ENCODE data around the gene GPATCH4. TPM values are rescaled to one million over a fixed set of nuclear protein-coding genes. Genes with fewer than 3 reads are reported as not detected.

The GPATCH4 gene
- total RNA-seq, 1 donor from 2014 or later = 17.9 TPM

DNA sequence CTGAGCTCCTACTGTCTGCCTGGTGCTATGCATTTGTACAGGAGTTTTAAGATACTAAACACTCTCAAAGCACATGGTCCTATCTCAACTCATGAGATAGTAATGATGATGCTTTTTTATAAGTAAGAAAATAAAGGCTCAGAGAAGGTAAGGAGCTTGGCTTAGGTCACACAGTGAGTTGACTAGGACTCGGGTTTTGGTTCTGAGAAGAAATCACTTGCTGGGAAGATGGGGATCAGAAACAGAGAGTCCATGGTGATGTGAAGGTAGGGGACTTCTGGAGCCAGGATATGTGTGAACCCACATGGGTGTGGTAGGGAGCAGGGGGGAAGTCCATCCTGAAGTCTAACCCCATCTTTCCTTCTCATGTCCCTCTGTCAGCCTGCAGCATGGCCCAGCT is 44.4 kb upstream of the GPATCH4 start:
- DNase-seq (no peak), ATAC-seq (no peak)
- no peak overlapping the region for H3K4me3 ChIP-seq
- H3K9me3 ChIP-seq = no peaks in the 10 kb centered on the region
- TF ChIP-seq CTCF (IDR thresholded peaks at IDR 0.05) = no peak
- intact Hi-C loops (cut with DNase I) = no loop called here
- H3K4me1 ChIP-seq = peaks cover 12% of the 10 kb centered on the region
- no peaks in the 10 kb centered on the region for H3K36me3 ChIP-seq
- peaks cover 78% of the 10 kb centered on the region for H3K27me3 ChIP-seq (ENCODE audit: low read depth)
- no peak overlapping the region for H3K27ac ChIP-seq

DNA sequence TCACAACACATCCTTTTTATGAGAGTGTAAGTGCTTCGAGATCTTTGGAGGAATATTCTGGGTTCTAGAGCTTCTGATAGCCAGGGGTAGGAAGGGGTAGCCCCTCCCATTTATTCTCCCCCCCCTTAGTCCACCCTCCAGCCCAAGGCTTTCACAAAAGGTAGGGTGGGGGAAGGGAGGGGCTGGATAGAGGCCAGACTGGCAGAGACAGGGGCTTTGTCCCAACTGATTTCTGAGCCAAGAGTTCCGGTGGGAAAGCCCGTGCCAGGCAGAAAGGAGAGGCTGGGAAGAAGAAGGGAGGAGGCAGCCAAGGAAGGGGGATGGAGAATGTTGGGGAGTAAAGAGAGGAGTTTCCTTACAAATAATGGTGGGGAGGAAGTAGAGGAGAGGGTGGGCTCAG is 43.8 kb upstream of the GPATCH4 start:
- Histone ChIP-seq H3K4me1 (peaks cover 12% of the 10 kb centered on the region), H3K36me3 (no peaks in the 10 kb centered on the region), H3K27me3 (ENCODE audit: low read depth) (peaks cover 81% of the 10 kb centered on the region), H3K9me3 (no peaks in the 10 kb centered on the region), H3K27ac (no peak overlapping the region), H3K4me3 (no peak overlapping the region)
- DNase-seq = no peak
- TF ChIP-seq CTCF (IDR thresholded peaks at IDR 0.05) = no peak
- ATAC-seq = no peak
- intact Hi-C loops (cut with DNase I) = no loop called here

DNA sequence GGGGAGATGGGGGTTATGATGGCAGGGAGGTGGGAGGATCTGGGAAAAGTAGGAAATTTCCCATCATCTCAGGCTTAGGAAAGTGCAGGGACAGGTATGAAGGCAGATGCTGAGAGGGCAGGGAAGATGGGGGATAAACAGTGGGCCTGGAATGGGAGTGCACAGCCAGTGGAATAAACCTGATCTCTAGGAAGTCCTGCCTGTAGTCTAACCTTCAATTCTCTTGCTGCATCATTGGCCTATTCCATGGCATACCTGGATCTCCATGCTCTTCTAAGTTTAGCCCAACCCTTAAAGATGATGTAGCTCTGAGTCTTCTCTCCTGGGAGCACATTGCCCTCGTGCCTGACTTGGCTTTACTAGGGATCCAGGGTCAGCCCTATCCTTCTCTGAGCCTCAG is 43.4 kb upstream of the GPATCH4 start:
- DNase-seq (no peak), ATAC-seq (no peak)
- peaks cover 85% of the 10 kb centered on the region for H3K27me3 ChIP-seq (ENCODE audit: low read depth)
- no peaks in the 10 kb centered on the region for H3K9me3 ChIP-seq
- no peaks in the 10 kb centered on the region for H3K36me3 ChIP-seq
- intact Hi-C loops (cut with DNase I) = no loop called here
- peaks cover 12% of the 10 kb centered on the region for H3K4me1 ChIP-seq
- no peak overlapping the region for H3K4me3 ChIP-seq
- no peak overlapping the region for H3K27ac ChIP-seq
- TF ChIP-seq CTCF (IDR thresholded peaks at IDR 0.05) = no peak

- Histone ChIP-seq H3K27me3 (ENCODE audit: low read depth) (peaks cover 90% of the 10 kb centered on the region), H3K4me1 (peaks cover 12% of the 10 kb centered on the region), H3K27ac (no peak overlapping the region), H3K4me3 (no peak overlapping the region), H3K36me3 (no peaks in the 10 kb centered on the region), H3K9me3 (no peaks in the 10 kb centered on the region)
- no peak for ATAC-seq
- DNase-seq = no peak
- no peak for TF ChIP-seq CTCF (IDR thresholded peaks at IDR 0.05)
- intact Hi-C loops (cut with DNase I) = no loop called here
These were observed 42.9 kb upstream of the GPATCH4 start for GRCh38 chr1:156644146-156644545.

- H3K36me3 ChIP-seq = no peaks in the 10 kb centered on the region
- no peak overlapping the region for H3K27ac ChIP-seq
- TF ChIP-seq CTCF (IDR thresholded peaks at IDR 0.05) = no peak
- intact Hi-C loops (cut with DNase I) = no loop called here
- H3K4me1 ChIP-seq = peaks cover 12% of the 10 kb centered on the region
- DNase-seq (no peak), ATAC-seq (peak; percentile 23 to 29)
- no peaks in the 10 kb centered on the region for H3K9me3 ChIP-seq
- H3K27me3 ChIP-seq (ENCODE audit: low read depth) = peaks cover 94% of the 10 kb centered on the region
- H3K4me3 ChIP-seq = no peak overlapping the region
These were observed 42.5 kb upstream of the GPATCH4 start for GRCh38 chr1:156643778-156644092.

Measured in lower lobe of right lung (tissue), 2 donors.